Hepatocyte (in vitro differentiated cells): ENCODE results near the gene CAPZB.
"Not testable (repeated sequence)": the region's sequence is repeated elsewhere in the genome, so short reads cannot be mapped to it uniquely, and the experiment has no call there.

Experiments used
- EZH2 ChIP-seq: fragments of 200-600 bp; sonication (generic); IDR thresholded peaks from 2 replicates; pipeline ENCODE4 v1.6.1; 2016; ENCODE audit warnings: antibody characterized with exemption, mild to moderate bottlenecking, borderline replicate concordance
- TF ChIP-seq, protein P1 (sequence below): fragments of 200-600 bp; sonication (generic); IDR thresholded peaks from 2 replicates; pipeline ENCODE4 v1.5.1; 2016; ENCODE audit warnings: antibody characterized with exemption, mild to moderate bottlenecking; ENCODE audit not compliant: poor library complexity

GRCh38 chr1:19509647-19510046, 24.3 kb upstream of the CAPZB start:
- TF ChIP-seq, protein P1, sequence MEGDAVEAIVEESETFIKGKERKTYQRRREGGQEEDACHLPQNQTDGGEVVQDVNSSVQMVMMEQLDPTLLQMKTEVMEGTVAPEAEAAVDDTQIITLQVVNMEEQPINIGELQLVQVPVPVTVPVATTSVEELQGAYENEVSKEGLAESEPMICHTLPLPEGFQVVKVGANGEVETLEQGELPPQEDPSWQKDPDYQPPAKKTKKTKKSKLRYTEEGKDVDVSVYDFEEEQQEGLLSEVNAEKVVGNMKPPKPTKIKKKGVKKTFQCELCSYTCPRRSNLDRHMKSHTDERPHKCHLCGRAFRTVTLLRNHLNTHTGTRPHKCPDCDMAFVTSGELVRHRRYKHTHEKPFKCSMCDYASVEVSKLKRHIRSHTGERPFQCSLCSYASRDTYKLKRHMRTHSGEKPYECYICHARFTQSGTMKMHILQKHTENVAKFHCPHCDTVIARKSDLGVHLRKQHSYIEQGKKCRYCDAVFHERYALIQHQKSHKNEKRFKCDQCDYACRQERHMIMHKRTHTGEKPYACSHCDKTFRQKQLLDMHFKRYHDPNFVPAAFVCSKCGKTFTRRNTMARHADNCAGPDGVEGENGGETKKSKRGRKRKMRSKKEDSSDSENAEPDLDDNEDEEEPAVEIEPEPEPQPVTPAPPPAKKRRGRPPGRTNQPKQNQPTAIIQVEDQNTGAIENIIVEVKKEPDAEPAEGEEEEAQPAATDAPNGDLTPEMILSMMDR = not testable (repeated sequence)
- TF ChIP-seq EZH2 = not testable (repeated sequence)
